HuH-7.5 (cell line): ENCODE measurements around the gene CADPS2.

ENCODE experiments used
- DNase-seq: peaks from one replicate; pipeline ENCODE4 v3.0.0; 2011; ENCODE audit warnings: low spot score

Gene CADPS2

DNA sequence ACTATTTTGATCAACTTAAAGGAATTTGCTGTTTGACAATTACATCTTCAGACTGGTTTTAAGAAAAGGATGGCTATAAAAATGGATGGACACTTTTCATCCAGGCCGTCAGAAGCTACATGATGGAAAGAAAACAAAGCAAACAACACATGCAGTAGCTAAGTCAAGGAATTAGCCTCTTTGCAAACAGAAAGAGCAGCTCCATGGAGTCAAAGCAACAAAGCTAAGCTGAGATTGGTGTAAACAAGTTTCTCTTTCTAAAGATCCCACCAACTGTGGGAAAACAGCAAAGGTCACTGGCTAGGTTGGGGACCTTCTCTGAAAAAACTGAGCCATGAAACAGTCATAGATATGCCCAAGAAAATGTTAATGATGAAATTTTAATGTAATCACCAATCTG, 286.2 kb downstream of the CADPS2 start:
- DNase-seq: no peak

DNA sequence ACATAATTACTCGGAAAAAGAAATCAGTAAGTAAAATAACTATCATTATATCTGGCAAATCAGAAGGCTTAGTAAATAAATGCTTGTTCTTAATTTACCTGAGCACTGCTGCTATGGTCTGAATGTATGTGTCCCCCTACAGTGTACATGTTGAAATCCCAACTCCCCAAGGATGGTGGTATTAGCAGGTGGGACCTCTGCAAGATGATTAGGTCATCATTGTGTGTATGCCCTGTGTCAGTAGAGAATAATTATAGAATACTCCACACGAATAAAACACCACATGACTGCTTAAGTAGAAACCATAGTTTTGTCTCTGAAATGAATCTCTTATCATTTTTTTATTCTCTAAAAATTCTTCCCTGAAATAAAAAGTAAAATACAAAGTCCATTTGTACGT, 289.0 kb downstream of the CADPS2 start:
- DNase-seq: no peak

DNA sequence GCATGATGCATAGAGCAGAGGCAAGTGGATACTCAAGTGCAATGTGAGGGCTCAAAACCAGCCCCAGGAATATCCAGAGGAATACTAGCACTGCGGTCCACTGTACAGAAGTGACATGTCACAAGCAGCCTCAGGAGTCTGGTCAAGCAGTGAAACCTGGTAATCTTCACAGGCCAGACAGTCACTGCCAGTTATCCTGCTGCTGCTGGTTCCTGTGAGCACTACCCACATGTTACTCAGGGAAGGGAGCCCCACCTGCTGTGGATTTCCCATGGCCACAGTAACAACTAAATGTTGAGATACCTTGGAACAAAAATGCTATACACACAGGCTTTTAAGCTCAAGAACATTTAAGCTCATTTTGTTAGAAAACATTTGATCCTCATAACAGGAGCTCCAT, 290.4 kb downstream of the CADPS2 start:
- DNase-seq: no peak

DNA sequence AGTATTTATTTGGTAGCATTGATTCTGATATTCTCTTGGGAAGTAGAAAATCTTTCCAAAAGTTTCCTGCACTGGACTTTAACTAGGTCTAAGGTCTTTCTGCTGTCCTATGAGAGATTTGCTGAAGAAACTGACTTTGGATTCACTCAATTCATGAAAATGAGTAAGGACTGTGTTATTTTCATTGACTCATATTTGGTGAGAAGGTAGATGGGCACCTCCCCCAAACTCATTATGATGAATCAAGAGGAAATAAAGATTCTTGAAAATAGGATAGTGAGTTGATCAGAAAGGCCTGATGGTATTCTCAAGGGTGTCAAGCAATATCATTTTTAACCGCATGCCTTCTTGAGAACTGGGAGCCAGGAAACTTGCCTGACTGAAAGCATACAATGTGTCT, 297.6 kb downstream of the CADPS2 start:
- no peak for DNase-seq

DNA sequence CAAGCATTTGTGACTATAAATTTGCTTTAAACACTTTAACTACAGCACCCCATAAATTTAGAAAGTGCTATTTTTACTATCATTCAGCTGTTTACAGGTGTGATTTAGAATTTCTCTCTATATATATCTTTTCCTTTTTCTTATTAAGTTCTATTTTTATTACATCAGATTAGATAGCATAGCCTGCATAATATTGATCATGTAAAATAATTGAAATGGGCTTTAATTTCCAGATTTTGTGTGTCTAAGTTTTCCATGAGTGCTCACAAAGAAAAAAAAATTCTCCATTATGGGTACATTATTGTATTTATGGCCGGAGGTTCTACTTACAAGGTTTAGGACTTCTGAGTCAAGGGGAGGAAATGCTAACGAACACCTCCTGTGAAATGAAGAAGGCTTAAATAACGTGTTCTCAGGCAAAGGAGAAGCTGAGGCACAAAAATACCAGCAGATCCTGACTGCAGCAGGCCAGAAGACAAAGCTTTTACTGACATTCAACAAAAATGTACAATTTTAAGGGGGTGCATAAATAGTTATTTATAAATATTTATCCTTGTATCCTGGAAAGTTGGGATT, 301.5 kb downstream of the CADPS2 start:
- DNase-seq: no peak

DNA sequence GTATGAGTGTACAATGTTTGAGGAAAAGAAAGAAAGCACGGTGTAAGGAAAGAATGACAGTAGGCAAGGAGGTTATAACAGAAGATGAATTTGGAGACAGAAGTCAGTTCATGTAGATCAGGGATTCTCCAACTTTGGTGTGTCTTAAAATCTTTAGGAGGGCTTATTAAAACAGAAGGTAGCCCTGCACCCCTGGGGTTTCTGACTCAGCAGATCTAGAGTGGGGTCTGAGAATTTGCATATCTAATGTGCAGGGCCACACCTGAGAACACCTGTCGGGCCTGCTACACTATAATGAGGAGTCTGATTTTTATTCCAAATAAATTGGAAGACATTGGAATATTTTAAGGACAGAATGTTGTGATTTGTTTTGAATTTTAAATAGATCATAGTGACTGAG, 307.9 kb downstream of the CADPS2 start:
- no peak for DNase-seq

DNA sequence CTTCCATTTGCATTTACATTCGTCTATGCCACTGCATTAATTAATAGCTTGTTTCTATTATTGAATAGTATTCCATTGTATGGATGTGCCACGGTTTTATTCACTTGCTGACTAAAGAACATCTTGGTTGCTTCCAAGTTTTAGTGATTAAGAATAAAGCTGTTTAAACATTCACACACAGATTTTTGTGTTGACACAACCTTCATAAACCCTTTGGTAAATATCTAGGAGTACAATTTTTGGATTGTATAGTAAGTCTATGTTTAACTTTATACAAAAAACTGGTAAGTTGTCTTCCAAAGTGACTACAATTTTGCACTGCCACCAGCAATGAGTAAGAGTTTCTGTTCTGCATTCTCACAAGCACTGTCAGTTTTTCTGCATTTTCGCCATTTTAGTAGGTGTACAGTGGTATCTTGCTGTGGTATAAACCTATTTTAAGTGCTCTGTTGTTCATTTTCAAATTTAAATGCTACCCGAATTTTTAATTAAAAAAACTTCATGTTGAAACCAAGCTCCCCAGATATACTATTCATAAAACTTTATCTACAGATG, 308.7 kb downstream of the CADPS2 start:
- no peak for DNase-seq

DNA sequence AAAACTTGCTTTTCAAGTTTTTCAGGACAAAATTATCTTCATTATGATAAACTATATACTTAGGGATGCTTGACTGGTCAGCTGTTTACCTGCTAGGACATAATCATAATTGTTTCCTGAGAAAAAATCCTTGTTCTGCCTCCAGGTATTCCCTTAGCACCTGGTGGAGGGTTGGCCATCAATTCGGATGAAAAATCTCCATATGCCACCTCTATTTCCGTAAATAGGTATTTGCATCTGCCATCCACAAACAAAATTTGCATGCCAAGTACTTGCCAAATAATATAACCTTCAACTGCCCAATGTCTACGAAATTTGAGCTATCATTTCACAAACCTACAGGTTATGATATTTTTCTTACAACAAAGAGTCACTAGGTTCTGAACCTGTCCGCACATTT, 313.6 kb downstream of the CADPS2 start:
- no peak for DNase-seq

DNA sequence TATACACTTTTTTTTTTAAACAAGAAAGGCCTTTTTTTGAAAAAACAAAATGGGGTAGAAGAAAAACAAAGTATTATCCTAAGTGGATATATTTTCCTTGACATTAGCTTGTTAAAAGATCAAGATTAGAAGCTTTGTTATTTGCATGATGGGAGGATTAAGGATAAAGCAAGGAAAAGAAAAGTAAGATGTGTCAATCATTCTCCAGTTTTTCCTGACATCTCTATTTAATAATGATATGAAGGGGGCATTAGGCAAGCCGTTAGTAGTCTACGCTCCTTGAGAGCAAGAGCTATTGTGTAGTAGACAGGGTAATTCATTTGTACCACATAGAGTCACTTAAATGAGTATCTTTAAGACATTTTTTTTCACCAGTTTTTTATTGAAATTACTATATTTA, 324.9 kb downstream of the CADPS2 start:
- no peak for DNase-seq

DNA sequence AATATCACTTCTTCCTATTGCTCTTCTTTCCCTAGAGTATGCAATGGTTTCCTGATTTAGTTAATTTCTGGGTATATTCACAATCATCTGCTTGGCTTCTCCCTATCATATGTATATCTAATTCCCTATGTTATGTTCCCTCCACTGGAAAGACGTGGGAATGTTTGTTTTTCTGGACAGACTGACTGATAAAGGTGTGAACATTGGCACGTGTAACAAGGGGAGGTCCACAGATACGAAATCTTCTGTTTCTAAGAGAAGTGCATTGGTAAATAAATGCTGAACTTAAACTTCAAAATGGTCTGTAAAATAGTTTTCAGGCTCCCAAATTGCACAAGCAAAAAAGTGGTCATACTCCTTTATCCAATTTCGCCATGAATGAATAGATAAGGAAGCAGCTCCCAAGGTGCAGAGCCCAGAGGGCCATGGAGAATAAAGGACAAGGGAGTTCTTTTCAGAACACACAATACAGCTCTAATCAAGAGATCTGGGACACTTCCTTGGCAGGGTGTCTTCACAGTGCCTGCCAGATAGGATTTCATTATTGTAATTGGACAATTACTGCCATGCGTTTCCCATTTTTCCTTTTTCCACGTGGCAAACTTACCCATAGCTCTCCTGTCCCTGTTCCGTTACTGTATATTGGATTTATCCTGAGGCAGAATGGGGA, 329.3 kb downstream of the CADPS2 start:
- DNase-seq: no peak

DNA sequence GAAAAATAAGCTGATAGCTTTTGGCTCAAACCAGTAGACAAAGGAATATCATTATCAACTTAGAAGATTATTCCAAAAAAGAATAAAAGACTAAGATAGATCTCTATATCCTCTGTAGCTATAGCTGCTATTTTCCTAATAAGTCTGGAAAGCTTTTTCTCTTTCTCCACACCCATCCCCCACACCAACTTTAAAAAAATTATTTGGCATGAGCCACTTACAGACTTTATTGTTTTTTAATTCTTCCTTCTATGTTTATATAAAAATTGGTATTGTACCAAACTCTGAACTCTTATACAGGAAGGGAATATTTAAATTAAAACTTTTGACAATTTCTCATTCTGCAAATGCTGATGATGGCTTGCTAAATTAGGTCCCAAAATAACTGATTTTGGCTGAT, 330.0 kb downstream of the CADPS2 start:
- no peak for DNase-seq

DNA sequence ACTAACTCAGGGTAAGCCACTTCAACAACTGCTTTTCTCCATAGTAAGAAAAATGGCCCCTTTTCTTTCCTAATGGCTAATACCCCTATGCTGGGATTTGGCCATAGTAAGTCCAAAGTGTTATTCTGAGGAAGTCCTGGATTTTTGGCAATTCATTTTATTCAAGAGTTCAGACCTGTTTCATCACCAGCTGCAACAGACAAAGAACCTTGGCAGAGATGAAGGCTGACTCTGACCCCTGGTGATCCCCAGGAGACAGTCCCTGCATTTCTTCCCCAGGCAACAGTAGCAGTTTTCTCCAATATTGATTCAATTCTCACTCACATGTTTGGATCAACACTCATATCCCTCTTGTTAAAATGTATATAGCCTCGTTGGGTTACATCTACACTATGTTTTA, 332.5 kb downstream of the CADPS2 start:
- DNase-seq: no peak

DNA sequence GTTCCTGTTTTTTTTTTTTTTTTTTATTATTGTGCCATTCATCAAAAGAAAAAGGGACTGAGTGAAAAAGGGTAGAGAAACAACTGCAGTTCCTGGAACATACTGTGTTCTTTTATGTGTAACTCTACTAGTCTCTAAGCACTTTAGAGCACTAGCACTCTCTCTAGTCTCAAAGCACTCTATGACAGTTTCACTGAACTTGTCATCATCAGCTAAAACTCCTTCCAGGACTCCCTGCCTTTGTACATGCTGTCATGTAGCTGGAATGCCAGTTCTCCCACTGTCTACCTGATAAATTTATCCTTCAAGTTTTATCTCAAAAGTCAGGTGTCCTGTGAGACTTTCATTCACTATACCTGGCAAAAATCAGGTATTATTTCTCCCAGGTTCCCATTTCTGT, 333.5 kb downstream of the CADPS2 start:
- DNase-seq: no peak

DNA sequence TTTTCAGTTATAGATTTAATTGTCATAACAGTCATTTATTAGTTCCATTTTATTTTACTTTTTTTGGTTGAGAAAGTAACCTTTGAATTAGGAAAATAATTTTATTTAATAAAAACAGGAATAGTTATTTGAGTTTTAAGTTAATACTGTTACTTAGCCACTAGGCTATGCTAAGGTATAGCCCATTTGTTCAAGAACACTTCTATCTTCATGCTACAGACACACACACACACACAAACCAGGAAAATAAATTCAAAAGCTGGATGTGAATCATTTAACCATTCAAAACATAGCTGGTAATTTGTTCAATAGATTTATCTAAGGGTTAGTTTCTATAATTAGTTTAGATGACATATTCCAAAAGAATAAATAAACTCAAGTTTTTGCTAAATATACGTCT, 335.7 kb downstream of the CADPS2 start:
- no peak for DNase-seq

DNA sequence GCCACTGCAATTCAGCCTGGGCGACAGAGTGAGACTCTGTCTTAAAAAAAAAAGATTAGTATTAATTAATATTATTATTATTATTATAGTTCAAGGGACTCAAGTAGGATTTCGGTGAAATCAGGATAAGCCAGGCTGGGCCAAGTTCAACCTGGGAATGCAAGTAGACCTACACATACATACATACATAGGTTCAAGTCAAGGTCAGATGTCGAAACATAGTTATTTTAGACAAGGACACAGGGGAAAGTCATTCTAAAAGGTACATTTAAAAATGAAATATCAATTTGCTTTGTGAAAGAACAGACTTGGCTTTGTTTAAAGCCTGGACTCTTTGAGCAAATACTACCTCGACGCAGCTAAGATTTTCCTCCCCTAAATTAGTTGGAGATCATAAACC, 336.7 kb downstream of the CADPS2 start:
- no peak for DNase-seq

DNA sequence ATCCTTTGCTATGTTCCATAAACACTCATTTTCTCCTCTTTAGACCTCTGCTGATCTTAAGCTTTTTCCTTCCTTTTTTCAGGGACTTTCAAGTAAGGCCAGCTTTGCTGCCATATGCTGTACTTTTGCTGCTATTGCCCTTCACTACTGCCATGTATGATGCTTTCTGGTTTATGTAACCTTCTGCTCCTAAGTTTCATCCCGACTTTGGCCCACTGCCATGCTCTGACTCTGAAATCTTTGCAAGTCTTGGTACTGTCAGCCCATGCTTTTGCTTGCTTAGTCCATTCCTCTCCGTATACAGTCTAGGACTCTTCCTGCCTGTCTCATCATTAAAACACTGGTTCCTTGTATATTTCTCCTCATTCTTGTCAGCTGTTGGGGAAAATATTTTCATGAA, 339.8 kb downstream of the CADPS2 start:
- DNase-seq: no peak

DNA sequence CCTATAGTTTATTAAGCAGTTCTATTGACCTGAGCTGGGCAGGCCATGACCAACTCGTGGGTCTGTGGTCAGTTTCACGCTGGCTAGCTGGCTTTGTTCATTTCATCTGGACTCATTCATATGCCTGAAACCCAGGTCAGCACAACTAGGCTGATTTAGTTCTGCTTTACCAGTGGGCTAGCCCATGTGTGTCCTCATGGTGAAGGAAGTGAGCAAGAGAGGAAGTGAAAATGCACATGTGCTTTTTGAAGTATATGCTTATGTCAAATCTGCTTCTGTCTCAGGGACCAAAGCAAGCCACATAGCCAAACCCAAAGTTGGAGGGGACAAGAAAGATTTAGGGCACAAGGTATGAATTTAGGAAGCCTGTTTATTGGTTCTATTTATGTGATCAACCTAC, 341.8 kb downstream of the CADPS2 start:
- no peak for DNase-seq

DNA sequence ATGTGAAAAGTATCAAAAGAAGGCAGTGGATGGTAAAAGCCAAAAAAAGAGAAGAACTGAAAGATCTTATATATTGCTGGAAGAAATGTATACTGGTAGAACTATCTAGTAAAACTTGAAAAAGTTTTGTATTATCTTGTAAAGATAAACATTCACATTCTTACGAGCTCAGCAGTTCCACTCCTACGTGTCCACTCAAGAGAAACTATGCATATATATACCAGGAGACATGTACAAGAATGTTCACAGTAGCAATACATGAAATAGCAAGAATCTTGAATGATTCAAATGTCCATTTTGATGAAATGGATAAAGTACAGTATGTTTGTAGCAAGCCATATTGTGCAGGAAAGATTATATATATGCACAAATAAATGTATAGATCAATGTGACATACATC, 342.4 kb downstream of the CADPS2 start:
- DNase-seq: no peak

DNA sequence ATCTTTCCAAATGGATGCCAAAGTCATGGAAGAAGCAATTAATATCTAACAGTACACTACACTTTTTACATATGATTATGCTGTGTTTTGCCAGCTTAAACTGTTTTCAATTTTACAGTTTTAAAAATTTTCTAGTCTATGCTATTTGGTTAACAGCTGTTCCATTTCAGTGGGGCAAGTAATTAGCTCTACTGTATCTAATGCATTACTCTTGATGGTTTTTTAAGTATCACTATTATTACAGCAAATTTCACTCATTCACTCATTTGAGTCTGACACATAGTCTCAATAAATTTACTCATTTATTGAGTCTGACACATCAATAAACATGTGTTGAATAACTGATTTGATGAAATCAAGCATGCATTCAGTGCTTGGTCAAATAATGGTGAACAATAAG, 343.1 kb downstream of the CADPS2 start:
- DNase-seq: no peak

DNA sequence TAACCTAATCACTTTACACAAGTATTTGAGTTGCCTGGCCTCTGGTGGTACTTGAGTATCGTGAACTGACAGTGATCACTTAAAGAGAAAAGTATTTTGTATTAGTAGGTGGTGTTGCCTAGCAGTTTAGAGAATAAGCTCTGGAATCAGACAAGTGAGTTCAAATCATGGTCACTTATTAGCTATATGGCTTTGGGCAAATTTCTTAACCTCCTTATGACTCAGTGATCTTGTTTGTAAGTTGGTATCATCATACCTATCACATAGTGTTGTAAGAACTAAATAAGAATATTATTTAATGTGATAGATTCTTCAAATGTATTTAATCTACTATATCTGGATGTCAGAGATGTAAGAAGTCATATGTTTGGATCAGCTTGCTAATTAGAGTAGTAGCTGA, 351.2 kb downstream of the CADPS2 start:
- DNase-seq: no peak

DNA sequence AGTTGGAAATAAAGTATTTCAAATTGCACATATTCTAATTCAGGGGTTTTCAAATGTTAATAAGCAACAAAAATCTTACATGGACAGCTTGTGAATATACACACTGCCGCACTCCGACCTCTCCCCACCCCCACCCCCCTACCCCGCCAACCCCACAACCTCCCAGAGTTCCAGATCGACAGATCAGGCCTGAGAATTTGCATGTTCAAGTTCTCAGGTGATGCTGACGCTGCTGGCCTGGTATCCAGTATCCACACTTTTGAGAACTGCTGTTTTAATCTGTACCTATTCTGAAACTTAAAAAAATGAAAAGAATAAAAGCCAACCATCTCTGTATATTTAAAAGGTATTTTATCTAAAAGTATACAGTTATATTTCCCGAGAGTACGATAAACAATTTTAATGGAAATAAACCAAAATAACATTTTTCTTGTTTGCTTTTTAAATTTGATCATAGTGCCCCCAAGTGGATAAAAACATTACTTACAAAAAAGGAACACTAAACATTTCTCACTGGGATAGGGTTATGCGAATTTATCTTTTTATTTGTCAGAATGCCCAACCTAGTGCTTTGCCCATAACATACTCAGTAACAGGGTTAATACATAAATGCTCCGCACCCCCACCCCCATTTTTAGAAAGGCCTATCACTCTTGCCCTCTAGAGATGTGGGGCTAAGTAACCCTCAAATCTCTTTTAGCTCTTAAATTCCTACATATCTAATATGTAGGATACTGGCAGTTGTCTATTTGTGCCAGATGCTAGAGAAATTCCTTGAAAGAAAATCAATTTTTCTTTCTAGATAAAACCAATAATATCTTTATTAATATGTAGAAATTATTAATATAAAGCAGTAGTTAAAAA, 353.6 kb downstream of the CADPS2 start:
- DNase-seq: no peak

DNA sequence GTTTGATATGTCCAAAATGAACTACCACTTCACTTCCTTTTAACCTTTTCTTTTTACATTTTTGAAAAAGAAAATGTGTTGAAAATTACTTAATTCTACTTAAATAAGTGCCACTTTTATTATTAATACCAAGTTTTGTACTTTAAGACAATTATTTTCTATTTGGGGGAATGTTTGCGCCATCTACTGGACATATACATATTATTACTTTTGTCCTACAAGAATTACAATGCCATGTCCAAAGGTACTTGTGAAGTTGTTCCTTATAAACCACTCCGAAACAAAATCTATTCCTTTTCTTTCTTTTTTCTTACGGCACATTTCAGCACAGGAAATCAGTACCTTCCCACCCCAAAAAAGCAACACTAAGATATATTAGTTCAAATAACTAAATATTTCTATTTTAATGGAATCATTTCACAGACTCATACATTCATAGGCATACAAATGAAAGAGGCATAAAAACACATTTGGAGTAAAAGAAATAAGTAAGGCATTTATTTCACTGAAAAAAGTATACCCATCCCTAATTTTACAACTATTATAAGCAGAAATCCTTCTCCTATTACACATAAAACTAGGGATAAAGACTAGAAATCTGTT, 357.3 kb downstream of the CADPS2 start:
- no peak for DNase-seq

DNA sequence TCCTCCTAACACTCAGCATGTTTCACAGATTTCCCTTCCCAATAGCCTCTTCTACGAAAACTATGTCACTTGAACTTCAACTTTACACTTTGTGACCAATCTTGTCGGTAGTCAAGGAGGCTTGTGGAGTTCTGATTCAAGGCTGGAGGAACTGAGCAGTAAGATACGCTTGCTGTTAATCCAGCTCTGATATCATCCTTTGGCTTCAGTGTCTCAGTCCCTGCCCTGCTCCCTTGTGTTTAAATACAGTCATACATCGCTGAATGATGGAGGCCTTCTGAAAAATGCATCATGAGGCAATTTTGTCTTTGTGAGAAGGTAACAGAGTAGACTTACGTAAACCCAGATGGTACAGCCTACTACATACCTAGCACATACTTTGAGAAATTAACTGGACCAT, 360.9 kb downstream of the CADPS2 start:
- DNase-seq: no peak
